ENCODE results near the gene ABCA4.
A peak's percentile ranks its signal among the peaks of the same experiment; 100 is the strongest.

GRCh38 chr1:93980320-93981273, 140.4 kb downstream of the ABCA4 start:
- TF ChIP-seq CTCF (IDR thresholded peaks at IDR 0.05 in 4 of 5, conservative IDR thresholded peaks at IDR 0.05 in 1 of 5) (peak in 1 of 5 experiments; percentile 22), POLR2A (IDR thresholded peaks at IDR 0.05) (no peak)
